Measurements from ENCODE around the gene PHC2. TPM values are rescaled to one million over a fixed set of nuclear protein-coding genes. Genes with fewer than 3 reads are reported as not detected.

The PHC2 gene
- 66.9 and 77.8 TPM in 2 replicates for total RNA-seq

DNA sequence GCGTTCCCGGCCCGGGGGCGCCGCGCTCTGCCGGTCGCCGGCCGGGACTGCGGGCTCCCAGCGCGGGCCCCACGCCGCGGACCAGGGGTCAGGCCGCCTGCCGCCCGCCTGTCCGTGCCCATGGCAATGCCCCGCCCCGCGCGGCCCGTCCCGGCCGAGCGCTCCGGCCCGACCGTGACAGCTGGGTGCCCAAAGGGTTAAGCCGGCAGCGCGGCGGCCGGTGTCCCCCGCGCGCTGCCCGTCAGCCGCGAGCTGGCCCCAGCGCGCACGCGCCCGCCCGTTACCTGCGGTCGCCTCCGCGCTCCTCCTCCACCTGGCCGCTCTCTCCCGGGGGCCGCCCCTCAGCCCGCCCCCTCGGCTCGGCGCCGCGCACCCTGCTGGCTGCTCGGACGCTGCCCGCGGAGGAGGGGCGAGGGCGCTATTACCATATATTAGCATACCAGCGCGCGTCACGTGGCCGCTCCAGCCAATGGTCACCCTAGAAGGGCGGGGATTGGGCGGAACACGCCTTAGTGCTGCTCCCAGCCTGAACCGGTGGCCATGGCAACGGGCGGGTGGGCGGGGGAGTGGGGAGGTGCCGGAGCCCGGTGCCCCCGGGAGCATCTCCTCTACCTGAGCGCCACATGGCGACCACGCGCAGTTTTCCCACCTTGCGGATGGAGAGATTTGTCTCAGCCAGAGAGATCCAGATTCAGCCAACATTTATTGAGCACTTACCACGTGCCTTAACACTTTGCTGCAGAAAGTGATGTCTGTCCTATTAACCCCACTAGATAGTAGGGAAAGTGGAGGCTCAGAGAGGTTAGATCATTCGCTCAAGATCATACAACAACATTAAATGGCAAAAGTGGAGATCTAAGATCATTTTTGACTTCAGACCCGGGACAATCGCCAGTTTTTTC is at the start of gene PHC2:
TSS of gene PHC2 (minus strand) at position 404 of the 902 bp plus-strand sequence. CDS start 55,556 bp downstream, outside the sequence.

GRCh38 chr1:33472269-33472980 is 41.5 kb upstream of the PHC2 start, which contains the start of gene ZSCAN20:
Gene ZSCAN20 (plus strand): TSS chr1:33472645. CDS start chr1:33479289, 6,644 bp downstream.

GRCh38 chr1:33320619-33321165 is 110.2 kb downstream of the PHC2 start, which contains the start of gene A3GALT2:
Gene A3GALT2 (minus strand): TSS chr1:33321098. CDS start chr1:33321098, 0 bp downstream.

Other genes with a start within 250 kb of the PHC2 start
- 2.1 and 3.4 TPM in 2 replicates for gene TRIM62, start 249.1 kb downstream of the PHC2 start, total RNA-seq
- gene ZNF362, start 174.6 kb downstream of the PHC2 start, total RNA-seq, result 2.9 and 4.9 TPM in 2 replicates
- gene A3GALT2, start 110.0 kb downstream of the PHC2 start, total RNA-seq, result not detected in 2 replicates
- gene ZSCAN20, start 41.5 kb upstream of the PHC2 start, total RNA-seq, result 8.0 and 8.1 TPM in 2 replicates

Measured in aortic smooth muscle cell (primary cell).